ENCODE measurements around the gene MTARC2.

The MTARC2 gene

DNA sequence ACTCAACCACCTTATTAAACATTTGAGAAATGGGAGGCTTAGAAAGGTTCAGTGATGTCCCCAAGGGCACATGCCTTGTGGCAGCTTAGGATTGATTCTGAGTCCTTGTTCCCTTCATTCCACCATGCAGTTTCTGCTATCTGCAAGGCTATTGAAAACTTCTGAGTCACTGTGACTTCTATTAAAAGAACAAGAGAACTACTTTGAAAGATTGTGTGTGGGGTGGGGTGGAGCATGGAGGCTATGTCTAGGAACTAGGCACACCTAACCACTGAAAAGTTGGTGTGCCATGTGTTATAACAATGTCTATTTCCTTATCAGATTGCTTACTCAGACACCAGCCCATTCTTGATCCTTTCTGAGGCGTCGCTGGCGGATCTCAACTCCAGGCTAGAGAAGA, 49.4 kb downstream of the MTARC2 start:
- Histone ChIP-seq H3K27ac (replicated peaks) (no peak overlapping the region), H3K4me3 (replicated peaks; ENCODE audit: insufficient read depth, low read length) (no peak overlapping the region), H3K27me3 (ENCODE audit: insufficient read depth, poor library complexity, severe bottlenecking) (no peaks in the 10 kb centered on the region)
- TF ChIP-seq GABPA (IDR thresholded peaks at IDR 0.05; ENCODE audit: low read depth): no peak
- no peak for TF ChIP-seq SPI1 (IDR thresholded peaks at IDR 0.05; ENCODE audit: borderline replicate concordance, low read depth)
- no peak for TF ChIP-seq CTCF (IDR thresholded peaks at IDR 0.05; ENCODE audit: insufficient read depth, low read length)
- no peak for TF ChIP-seq POLR2AphosphoS5 (IDR thresholded peaks at IDR 0.05; ENCODE audit: low read depth)
- TF ChIP-seq, protein P1, sequence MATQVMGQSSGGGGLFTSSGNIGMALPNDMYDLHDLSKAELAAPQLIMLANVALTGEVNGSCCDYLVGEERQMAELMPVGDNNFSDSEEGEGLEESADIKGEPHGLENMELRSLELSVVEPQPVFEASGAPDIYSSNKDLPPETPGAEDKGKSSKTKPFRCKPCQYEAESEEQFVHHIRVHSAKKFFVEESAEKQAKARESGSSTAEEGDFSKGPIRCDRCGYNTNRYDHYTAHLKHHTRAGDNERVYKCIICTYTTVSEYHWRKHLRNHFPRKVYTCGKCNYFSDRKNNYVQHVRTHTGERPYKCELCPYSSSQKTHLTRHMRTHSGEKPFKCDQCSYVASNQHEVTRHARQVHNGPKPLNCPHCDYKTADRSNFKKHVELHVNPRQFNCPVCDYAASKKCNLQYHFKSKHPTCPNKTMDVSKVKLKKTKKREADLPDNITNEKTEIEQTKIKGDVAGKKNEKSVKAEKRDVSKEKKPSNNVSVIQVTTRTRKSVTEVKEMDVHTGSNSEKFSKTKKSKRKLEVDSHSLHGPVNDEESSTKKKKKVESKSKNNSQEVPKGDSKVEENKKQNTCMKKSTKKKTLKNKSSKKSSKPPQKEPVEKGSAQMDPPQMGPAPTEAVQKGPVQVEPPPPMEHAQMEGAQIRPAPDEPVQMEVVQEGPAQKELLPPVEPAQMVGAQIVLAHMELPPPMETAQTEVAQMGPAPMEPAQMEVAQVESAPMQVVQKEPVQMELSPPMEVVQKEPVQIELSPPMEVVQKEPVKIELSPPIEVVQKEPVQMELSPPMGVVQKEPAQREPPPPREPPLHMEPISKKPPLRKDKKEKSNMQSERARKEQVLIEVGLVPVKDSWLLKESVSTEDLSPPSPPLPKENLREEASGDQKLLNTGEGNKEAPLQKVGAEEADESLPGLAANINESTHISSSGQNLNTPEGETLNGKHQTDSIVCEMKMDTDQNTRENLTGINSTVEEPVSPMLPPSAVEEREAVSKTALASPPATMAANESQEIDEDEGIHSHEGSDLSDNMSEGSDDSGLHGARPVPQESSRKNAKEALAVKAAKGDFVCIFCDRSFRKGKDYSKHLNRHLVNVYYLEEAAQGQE (IDR thresholded peaks at IDR 0.05; ENCODE audit: insufficient replicate concordance, low read depth): no peak
- no peak for DNase-seq (ENCODE audit: low read depth in 1 of 2, low spot score in 1 of 2)

GRCh38 chr1:220798338-220798737, 50.2 kb downstream of the MTARC2 start:
- TF ChIP-seq GABPA (IDR thresholded peaks at IDR 0.05; ENCODE audit: low read depth) (no peak), CTCF (IDR thresholded peaks at IDR 0.05; ENCODE audit: insufficient read depth, low read length) (no peak), POLR2AphosphoS5 (IDR thresholded peaks at IDR 0.05; ENCODE audit: low read depth) (no peak), SPI1 (IDR thresholded peaks at IDR 0.05; ENCODE audit: borderline replicate concordance, low read depth) (no peak)
- TF ChIP-seq, protein P1 (IDR thresholded peaks at IDR 0.05; ENCODE audit: insufficient replicate concordance, low read depth): no peak
- H3K4me3 ChIP-seq (replicated peaks; ENCODE audit: insufficient read depth, low read length): no peak overlapping the region
- H3K27ac ChIP-seq (replicated peaks): no peak overlapping the region
- no peaks in the 10 kb centered on the region for H3K27me3 ChIP-seq (ENCODE audit: insufficient read depth, poor library complexity, severe bottlenecking)
- no peak for DNase-seq (ENCODE audit: low read depth in 1 of 2, low spot score in 1 of 2)

DNA sequence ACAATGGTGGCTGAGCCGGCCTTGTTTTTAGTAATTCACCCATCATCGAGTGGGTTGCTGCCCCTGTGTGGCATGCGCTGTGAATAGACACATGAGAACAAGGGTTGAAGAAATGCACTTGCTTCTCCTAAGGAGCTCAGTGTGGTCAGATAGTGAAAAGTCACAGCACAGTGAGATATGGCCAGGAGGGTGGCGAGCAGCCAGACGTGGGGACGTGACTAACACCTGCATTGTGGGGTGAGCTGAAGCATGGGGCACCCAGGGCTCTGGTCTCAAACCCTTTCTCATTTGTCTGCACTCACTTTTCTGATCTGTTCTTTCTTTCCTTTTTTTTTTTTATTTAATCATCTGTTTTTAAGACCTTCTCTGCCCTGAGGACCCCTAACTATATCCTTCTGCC, 52.1 kb downstream of the MTARC2 start:
- TF ChIP-seq POLR2AphosphoS5 (IDR thresholded peaks at IDR 0.05; ENCODE audit: low read depth) (no peak), GABPA (IDR thresholded peaks at IDR 0.05; ENCODE audit: low read depth) (no peak), CTCF (IDR thresholded peaks at IDR 0.05; ENCODE audit: insufficient read depth, low read length) (no peak), SPI1 (IDR thresholded peaks at IDR 0.05; ENCODE audit: borderline replicate concordance, low read depth) (no peak)
- TF ChIP-seq, protein P1 (IDR thresholded peaks at IDR 0.05; ENCODE audit: insufficient replicate concordance, low read depth): no peak
- no peak overlapping the region for H3K4me3 ChIP-seq (replicated peaks; ENCODE audit: insufficient read depth, low read length)
- no peaks in the 10 kb centered on the region for H3K27me3 ChIP-seq (ENCODE audit: insufficient read depth, poor library complexity, severe bottlenecking)
- H3K27ac ChIP-seq (replicated peaks): no peak overlapping the region
- DNase-seq (ENCODE audit: low read depth in 1 of 2, low spot score in 1 of 2): no peak

Measured in HL-60 (cell line).